PFSK-1 (cell line): Measurements from ENCODE around the gene NOP56.
A peak's percentile ranks its signal among the peaks of the same experiment; 100 is the strongest.

ENCODE experiments used
- FOXP2 ChIP-seq: optimal IDR thresholded peaks from 2 replicates; pipeline ENCODE3; 2011; ENCODE audit warnings: borderline replicate concordance, control low read depth, inconsistent platforms; ENCODE audit not compliant: insufficient read depth; ENCODE audit errors: extremely low read length, extremely low read depth
- POLR2AphosphoS5 ChIP-seq: IDR thresholded peaks from 2 replicates; pipeline ENCODE4 v1.6.1; 2012; ENCODE audit warnings: low read depth, mild to moderate bottlenecking, control low read depth, low read length, moderate library complexity
- SIN3A ChIP-seq: IDR thresholded peaks from 2 replicates; pipeline ENCODE4 v1.6.1; 2012; ENCODE audit warnings: mild to moderate bottlenecking, low read length, moderate library complexity, borderline replicate concordance; ENCODE audit not compliant: insufficient read depth
- TAF1 ChIP-seq: IDR thresholded peaks from 2 replicates; pipeline ENCODE4 v1.6.1; 2012; ENCODE audit warnings: low read length, control low read depth, borderline replicate concordance; ENCODE audit not compliant: insufficient read depth
- TF ChIP-seq, protein P1 (sequence below), 2 experiments: IDR thresholded peaks; 2 replicates each; pipeline versions ENCODE4 v1.6.1 to v1.8.0; 2011 to 2012; ENCODE audit warnings: low read depth in 2 of 2, low read length in 2 of 2, control low read depth in 1 of 2, inconsistent platforms in 1 of 2, mild to moderate bottlenecking in 1 of 2, moderate library complexity in 1 of 2; ENCODE audit not compliant: insufficient read depth in 1 of 2

Gene NOP56

DNA sequence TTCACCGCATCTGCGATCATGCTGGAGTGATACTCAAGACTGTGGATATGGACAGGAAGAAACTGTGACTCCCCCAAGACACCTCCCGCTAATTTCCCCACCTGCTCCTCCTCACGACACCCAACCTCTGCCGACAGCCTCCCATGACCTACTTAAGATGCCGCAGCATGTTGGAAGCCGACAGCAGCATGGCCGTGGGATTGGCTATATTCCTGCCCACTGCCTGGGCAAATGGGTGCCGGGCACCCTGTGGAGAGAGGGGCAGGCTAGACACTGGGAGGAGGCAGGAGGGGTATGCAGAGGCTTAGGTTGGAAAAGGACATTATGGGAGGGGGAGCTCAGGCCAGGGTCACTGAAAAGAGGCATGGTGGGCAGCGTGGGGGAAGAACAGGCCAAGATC, 7.1 kb downstream of the NOP56 start:
- no peak for TF ChIP-seq FOXP2
- no peak for TF ChIP-seq SIN3A
- TF ChIP-seq, protein P1, sequence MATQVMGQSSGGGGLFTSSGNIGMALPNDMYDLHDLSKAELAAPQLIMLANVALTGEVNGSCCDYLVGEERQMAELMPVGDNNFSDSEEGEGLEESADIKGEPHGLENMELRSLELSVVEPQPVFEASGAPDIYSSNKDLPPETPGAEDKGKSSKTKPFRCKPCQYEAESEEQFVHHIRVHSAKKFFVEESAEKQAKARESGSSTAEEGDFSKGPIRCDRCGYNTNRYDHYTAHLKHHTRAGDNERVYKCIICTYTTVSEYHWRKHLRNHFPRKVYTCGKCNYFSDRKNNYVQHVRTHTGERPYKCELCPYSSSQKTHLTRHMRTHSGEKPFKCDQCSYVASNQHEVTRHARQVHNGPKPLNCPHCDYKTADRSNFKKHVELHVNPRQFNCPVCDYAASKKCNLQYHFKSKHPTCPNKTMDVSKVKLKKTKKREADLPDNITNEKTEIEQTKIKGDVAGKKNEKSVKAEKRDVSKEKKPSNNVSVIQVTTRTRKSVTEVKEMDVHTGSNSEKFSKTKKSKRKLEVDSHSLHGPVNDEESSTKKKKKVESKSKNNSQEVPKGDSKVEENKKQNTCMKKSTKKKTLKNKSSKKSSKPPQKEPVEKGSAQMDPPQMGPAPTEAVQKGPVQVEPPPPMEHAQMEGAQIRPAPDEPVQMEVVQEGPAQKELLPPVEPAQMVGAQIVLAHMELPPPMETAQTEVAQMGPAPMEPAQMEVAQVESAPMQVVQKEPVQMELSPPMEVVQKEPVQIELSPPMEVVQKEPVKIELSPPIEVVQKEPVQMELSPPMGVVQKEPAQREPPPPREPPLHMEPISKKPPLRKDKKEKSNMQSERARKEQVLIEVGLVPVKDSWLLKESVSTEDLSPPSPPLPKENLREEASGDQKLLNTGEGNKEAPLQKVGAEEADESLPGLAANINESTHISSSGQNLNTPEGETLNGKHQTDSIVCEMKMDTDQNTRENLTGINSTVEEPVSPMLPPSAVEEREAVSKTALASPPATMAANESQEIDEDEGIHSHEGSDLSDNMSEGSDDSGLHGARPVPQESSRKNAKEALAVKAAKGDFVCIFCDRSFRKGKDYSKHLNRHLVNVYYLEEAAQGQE (IDR thresholded peaks at IDR 0.05; ENCODE audit: insufficient read depth in 1 of 2, low read depth in 2 of 2, low read length in 2 of 2) = no peak
- no peak for TF ChIP-seq TAF1
- no peak; the same call in 1 of the 2 replicates for TF ChIP-seq POLR2AphosphoS5

DNA sequence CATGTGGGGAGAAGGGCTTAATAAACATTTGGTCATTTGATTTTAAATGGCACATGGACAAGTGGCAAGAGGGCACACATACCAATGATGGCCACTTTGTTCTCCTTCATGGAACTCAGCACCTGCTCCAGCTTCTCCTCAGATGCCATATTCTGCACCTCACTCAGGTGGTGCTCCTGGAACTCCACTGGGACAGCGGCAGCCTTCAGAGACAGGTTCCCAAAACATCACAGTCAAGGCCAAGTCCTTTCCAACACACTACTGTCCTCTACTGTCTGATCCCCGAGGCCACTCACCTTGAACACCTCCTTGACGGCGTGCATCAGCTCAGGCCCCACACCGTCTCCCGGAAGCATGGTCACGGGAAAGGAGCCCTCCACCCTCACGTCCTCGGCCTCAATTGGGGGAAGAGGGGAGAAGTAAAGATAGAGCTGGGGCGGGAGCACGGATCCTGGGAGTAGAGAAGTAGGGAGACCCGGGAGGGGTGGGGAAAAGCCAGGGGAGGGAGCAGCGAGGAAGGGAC, 11.0 kb downstream of the NOP56 start:
- TF ChIP-seq SIN3A (no peak), TAF1 (no peak), FOXP2 (no peak), POLR2AphosphoS5 (no peak)
- TF ChIP-seq, protein P1 (IDR thresholded peaks at IDR 0.05; ENCODE audit: insufficient read depth in 1 of 2, low read depth in 2 of 2, low read length in 2 of 2) = no peak

DNA sequence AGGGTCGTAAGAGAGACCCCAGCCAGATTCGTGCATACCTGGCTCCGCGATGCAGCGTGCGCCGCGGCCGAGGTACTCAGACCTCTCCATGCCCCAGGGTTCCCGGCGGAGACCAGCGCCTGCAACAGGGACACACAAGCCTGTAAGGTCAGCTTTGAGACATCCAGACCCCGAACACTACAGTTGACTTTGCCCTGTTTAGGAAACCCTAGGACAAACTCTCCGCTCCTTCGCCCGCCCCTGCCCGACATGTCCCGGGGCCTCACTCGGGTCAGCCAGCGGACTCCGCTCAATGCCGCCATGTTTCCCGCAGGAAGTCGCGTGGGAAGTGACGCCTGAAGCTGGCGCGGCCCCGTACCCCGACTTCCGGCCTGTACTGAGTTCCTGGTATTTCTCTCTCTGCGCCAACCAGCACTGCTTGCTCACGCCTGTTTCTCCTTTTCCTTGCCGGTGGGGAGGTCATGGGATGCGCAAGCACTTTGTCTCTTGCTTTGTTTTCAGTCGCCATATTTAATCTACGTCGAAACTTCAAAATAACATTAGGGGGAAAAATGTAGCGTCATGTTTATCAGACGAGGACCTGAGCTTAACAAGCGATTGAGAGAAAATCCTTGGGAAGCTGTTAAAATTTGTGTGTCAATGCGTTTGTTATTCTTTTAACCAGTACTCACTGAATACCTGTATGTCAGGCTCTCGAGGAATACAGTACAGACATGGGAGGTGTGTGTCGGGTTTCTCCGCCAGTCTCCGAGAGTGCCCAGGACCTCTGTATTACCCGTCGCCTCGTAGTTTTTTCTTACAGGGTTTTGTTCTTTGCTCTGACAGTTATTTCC, 11.7 kb downstream of the NOP56 start, which contains the start of gene IDH3B:
Gene IDH3B (minus strand): TSS at position 330 of the 833 bp plus-strand sequence. CDS start 28 bp downstream, at position 302.
- TF ChIP-seq POLR2AphosphoS5 (peak; percentile 97), SIN3A (no peak), TAF1 (peak; percentile 96), FOXP2 (peak; percentile 50)
- TF ChIP-seq, protein P1 (IDR thresholded peaks at IDR 0.05; ENCODE audit: insufficient read depth in 1 of 2, low read depth in 2 of 2, low read length in 2 of 2) = peak in 1 of 2 experiments; percentile 56; a peak in 2 of 4 replicates

DNA sequence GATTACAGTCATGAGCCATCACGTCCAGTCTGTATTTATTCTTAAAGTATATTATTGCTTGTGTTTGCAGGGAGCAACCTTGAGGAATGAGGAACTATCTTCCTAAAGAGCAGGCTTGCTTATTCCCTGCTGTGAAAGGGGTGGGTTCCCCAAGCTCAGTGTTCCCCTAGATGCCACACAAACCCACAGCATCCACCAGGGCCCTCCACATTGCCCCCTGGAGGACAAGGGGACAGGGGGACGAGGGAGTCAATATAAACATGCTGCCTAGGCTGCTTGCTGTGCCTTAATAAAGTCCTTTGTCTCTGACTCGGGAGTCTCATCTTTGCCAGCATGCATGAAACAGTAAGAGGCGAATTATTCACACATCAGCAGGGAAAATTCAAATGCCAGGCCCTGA, 19.5 kb downstream of the NOP56 start:
- TF ChIP-seq SIN3A (no peak), POLR2AphosphoS5 (no peak), TAF1 (no peak), FOXP2 (no peak)
- TF ChIP-seq, protein P1 (IDR thresholded peaks at IDR 0.05; ENCODE audit: insufficient read depth in 1 of 2, low read depth in 2 of 2, low read length in 2 of 2) = no peak

DNA sequence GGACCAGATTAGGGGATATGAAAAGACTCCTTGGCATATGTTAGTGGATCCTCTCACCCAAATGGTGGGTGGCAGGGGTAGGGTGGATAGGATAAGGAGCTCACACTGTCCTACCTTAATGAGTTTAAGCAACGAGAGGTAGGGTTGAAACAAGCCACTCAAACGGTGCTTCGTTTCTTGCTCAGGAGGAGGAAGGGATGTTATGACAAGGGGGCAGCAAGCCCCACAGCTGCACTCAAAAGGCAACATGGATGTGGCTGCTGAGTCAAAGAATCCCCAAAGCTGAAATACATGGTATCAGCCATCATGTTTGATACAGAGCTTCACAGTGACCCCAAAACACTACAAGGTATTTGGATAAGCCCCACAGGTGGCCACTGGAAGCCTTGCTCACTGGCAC, 20.0 kb downstream of the NOP56 start:
- no peak for TF ChIP-seq SIN3A
- no peak for TF ChIP-seq FOXP2
- no peak for TF ChIP-seq POLR2AphosphoS5
- TF ChIP-seq, protein P1 (IDR thresholded peaks at IDR 0.05; ENCODE audit: insufficient read depth in 1 of 2, low read depth in 2 of 2, low read length in 2 of 2) = no peak
- TF ChIP-seq TAF1 = no peak
